ENCODE results near the gene SLC22A31. TPM values are rescaled to one million over a fixed set of nuclear protein-coding genes. Genes with fewer than 3 reads are reported as not detected.

Gene SLC22A31
- total RNA-seq, 2 donors from 2014 or later, result 0.53 to 1.2 TPM

DNA sequence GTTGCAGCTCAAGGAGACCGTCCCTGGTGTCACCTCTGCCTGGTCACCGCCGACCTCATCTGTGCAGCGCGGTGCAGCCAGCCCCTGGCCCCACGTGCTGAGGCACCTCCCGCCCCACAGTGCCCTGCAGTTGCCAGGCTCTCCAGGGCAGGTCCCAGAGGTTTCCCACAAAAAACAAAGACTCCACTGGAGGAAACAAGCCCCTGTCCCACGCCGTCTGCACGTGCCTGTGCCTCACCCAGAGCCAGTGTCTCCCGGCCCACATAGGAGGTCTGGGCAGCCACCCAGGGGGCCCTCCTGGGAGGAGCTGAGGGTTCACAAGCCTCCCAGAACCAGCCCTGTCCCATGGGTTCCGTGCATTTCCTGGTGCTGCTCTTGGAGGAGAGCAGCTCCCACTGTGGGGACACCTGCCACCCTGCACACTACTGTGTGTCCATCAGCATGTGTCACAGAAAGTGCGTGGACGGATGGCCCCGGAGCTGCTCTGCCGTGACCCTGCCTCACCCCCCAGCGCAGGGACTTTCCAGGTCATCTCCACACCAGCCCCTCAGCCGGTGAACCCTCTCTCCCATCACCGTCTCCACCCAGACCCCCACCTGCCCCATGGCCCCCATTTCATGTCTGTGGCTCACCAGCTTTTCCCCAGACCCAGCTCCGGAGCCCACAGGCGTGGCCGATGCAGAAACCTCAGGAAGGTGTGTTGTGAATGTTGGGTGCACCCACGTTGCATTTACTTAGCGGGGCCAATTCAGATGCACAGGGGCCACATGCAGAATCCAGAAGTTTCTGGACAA lies 45.8 kb downstream of the SLC22A31 start:
- Mint-ChIP-seq H3K9me3 (no peaks in the 10 kb centered on the region), H3K4me3 (no peak overlapping the region), H3K4me1 (ENCODE audit: low read depth in 2 of 2) (peaks cover 0 to 2% of the 10 kb centered on the region in 2 donors), H3K27ac (no peak overlapping the region), H3K36me3 (peaks cover 7% of the 10 kb centered on the region), H3K27me3 (no peaks in the 10 kb centered on the region)
- DNase-seq (ENCODE audit: low spot score), result no peak
- peak in 1 of 2 donors; percentile 21 for ATAC-seq

DNA sequence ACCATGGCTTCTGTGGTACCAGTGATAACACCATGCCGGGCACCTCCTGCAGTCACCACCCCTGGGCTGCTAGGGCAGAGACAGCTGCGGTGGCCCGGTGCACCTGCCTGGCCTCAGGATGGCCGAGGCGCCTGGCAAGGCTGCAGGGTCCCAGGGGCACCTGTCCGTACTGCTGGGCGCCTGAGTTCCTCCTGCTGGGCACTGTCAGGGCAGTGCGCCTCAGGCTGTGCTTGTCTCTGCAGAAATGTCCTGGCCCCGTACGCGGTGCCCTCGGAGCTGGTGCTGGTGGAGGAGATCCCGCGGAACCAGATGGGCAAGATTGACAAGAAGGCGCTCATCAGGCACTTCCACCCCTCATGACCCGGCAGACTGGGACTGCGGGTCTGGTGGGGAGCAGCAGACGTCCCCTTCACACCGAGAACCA lies 46.5 kb downstream of the SLC22A31 start:
- peaks cover 11% of the 10 kb centered on the region for H3K36me3 Mint-ChIP-seq
- no peaks in the 10 kb centered on the region for H3K9me3 Mint-ChIP-seq
- ATAC-seq (no peak), DNase-seq (ENCODE audit: low spot score) (no peak)
- no peak overlapping the region for H3K4me3 Mint-ChIP-seq
- H3K4me1 Mint-ChIP-seq (ENCODE audit: low read depth in 2 of 2), result peaks cover 0 to 7% of the 10 kb centered on the region in 2 donors
- H3K27ac Mint-ChIP-seq, result no peak overlapping the region
- no peaks in the 10 kb centered on the region for H3K27me3 Mint-ChIP-seq

DNA sequence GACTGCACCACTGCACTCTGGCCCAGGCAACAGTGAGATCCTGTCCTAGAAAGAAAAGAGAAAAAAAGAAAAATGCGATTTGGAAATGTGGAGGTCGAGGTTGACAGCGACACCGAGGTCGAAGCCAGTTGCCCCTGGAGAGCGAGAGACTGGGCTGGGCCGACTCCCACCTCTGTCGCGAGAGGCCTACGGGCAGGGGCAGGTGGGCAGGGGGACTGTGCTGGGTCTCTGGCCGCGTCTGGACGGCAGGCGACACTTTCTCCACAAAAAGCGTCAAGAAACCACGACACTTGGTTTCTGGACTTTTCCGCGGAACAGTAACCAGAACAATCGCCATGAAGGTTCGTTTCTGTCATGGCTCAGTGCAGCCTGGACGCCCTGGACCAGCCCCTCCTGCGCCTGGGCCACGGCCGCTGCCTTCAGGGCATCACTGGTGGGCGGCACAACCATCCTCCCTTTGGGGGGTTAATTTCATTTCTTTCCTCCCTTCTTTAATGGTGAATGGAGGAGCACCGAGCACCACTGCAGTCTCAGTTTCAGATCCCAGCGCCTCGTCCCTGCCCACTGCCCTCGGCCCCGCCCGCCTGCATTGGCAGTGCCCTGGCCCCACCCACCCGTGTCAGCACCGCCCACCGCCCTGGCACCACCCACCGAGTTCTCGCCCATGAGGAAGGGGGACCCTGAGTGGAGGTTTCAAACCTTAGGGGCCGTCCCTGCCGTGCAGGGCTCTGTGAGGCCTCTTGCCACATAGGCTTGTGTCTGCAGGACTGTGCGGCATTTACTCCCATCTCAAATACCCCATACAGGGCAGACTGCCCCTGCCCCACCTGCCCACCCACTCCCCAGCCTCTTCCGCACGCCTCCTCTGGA lies 47.3 kb downstream of the SLC22A31 start:
- H3K27ac Mint-ChIP-seq, result no peak overlapping the region
- H3K4me3 Mint-ChIP-seq, result no peak overlapping the region
- no peaks in the 10 kb centered on the region for H3K9me3 Mint-ChIP-seq
- ATAC-seq (peak in 1 of 2 donors; percentile 23), DNase-seq (ENCODE audit: low spot score) (no peak)
- no peaks in the 10 kb centered on the region for H3K27me3 Mint-ChIP-seq
- peaks cover 14% of the 10 kb centered on the region for H3K36me3 Mint-ChIP-seq
- peaks cover 0 to 8% of the 10 kb centered on the region in 2 donors for H3K4me1 Mint-ChIP-seq (ENCODE audit: low read depth in 2 of 2)

DNA sequence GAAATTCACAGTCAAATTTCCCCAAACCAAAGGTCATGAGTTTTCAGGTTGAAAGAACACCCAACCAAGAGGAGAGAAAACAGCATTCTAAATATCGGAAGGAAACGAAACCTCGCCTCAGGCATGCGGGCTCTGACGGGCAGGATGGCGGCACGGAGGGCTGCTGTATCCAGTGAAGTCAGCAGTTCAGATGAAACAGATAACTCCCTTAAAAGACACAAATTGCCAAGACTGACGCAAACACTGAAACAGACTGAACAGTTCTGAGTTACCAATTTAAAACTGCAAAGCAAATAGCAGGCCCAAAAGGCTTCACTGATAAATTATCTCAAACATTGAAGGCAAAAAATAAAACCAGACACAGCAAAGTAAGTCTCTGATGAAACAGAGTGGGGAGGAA lies 49.4 kb downstream of the SLC22A31 start:
- no peak for DNase-seq (ENCODE audit: low spot score)

DNA sequence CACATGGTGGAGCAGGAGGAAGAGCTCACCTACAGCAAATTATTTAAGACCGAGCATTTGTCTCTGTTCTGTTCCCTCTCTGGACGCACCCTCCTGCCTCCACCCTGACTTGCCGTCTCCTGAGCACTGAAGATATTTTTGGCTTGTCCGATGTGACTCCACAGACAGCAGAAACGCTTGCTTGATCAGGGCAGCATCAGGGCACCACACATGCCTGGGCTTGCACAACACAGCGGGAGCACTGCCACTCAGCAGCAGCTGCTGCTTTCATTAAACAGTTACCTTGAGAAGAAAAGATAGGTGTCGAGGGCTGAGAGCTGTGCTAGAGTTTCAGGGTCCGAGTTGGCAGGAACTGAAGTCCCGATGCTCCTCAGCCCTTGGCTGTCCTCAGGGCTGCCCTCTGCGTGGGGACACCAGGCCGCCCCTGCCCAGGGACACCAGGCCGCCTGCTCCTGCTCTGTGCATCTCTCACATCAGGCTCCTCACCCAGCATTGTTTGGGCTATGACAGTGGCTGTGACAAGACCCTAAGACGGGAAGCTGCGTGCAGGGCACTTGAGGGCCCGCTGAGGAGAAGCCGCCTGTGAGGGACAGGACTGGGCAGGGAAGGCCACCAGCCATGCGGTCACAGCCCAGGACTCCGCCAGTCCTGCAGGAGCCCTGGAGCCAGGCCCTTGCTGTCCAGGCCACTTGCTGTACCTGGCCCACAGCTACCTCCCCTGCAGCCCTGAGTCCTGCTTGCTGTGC lies 50.1 kb downstream of the SLC22A31 start:
- no peak overlapping the region for H3K4me3 Mint-ChIP-seq
- ATAC-seq, result no peak
- peaks cover 14% of the 10 kb centered on the region for H3K36me3 Mint-ChIP-seq
- H3K27me3 Mint-ChIP-seq, result no peaks in the 10 kb centered on the region
- no peaks in the 10 kb centered on the region for H3K9me3 Mint-ChIP-seq
- H3K4me1 Mint-ChIP-seq (ENCODE audit: low read depth in 2 of 2), result peaks cover 0 to 12% of the 10 kb centered on the region in 2 donors
- H3K27ac Mint-ChIP-seq, result peak overlapping the region in 1 of 2 donors; percentile 26
- no peak for DNase-seq (ENCODE audit: low spot score)

More for the DNA sequence above, 49.4 kb downstream of the SLC22A31 start:
- no peak for ATAC-seq
- no peaks in the 10 kb centered on the region for H3K27me3 Mint-ChIP-seq
- peaks cover 0 to 12% of the 10 kb centered on the region in 2 donors for H3K4me1 Mint-ChIP-seq (ENCODE audit: low read depth in 2 of 2)
- no peaks in the 10 kb centered on the region for H3K9me3 Mint-ChIP-seq
- H3K27ac Mint-ChIP-seq, result peak overlapping the region in 1 of 2 donors; percentile 26
- no peak overlapping the region for H3K4me3 Mint-ChIP-seq
- H3K36me3 Mint-ChIP-seq, result peaks cover 14% of the 10 kb centered on the region

DNA sequence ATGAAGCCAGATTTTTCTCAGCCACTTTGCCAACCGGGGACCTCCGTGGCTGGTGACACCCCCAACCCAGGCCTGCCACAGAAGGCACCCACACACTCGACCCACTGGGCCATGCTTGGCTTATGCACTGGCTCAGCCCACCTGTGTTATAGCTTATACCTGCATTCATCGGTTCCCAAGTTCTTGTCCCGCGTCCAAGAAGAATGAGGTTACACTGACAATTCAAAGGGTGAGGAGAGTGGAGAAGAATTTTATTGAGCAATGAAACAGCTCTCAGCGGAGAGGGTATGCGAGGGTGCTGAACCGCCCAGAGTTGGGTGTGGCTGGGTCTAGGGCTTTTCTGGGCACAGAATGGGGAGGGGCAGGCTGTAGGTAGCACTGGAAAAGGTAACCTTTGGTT lies 51.0 kb downstream of the SLC22A31 start:
- no peak for ATAC-seq
- no peak overlapping the region for H3K4me3 Mint-ChIP-seq
- peaks cover 14% of the 10 kb centered on the region for H3K36me3 Mint-ChIP-seq
- no peaks in the 10 kb centered on the region for H3K27me3 Mint-ChIP-seq
- no peaks in the 10 kb centered on the region for H3K9me3 Mint-ChIP-seq
- no peak overlapping the region for H3K27ac Mint-ChIP-seq
- no peak for DNase-seq (ENCODE audit: low spot score)
- H3K4me1 Mint-ChIP-seq (ENCODE audit: low read depth in 2 of 2), result peaks cover 0 to 12% of the 10 kb centered on the region in 2 donors

DNA sequence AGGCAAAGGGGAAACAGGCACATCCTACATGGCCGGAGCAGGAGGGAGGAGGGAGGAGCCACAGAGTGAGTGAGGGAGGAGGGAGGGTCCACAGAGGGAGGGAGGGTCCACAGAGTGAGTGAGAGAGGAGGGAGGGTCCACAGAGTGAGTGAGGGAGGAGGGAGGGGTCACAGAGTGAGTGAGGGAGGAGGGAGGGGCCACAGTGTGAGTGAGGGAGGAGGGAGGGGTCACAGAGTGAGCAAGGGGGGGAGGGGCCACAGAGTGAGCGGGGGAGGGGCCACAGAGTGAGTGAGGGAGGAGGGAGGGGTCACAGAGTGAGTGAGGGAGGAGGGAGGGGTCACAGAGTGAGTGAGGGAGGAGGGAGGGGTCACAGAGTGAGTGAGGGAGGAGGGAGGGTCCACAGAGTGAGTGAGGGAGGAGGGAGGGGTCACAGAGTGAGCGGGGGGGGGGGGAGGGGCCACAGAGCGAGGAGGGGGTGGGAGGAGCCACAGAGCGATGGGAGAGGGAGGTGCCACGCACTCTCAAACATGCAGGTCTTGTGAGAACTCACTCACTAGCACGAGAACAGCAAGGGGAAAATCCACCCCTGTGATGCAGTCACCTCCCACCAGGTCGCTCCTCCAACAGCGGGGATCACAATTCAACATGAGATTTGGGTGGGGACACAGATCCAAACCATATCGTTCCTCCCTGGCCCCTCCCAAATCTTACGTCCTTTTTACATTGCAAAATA lies 53.1 kb downstream of the SLC22A31 start:
- no peak overlapping the region for H3K27ac Mint-ChIP-seq
- no peaks in the 10 kb centered on the region for H3K9me3 Mint-ChIP-seq
- ATAC-seq (no peak), DNase-seq (ENCODE audit: low spot score) (no peak)
- peaks cover 14% of the 10 kb centered on the region for H3K36me3 Mint-ChIP-seq
- peaks cover 0 to 9% of the 10 kb centered on the region in 2 donors for H3K4me1 Mint-ChIP-seq (ENCODE audit: low read depth in 2 of 2)
- no peak overlapping the region for H3K4me3 Mint-ChIP-seq
- H3K27me3 Mint-ChIP-seq, result no peaks in the 10 kb centered on the region

DNA sequence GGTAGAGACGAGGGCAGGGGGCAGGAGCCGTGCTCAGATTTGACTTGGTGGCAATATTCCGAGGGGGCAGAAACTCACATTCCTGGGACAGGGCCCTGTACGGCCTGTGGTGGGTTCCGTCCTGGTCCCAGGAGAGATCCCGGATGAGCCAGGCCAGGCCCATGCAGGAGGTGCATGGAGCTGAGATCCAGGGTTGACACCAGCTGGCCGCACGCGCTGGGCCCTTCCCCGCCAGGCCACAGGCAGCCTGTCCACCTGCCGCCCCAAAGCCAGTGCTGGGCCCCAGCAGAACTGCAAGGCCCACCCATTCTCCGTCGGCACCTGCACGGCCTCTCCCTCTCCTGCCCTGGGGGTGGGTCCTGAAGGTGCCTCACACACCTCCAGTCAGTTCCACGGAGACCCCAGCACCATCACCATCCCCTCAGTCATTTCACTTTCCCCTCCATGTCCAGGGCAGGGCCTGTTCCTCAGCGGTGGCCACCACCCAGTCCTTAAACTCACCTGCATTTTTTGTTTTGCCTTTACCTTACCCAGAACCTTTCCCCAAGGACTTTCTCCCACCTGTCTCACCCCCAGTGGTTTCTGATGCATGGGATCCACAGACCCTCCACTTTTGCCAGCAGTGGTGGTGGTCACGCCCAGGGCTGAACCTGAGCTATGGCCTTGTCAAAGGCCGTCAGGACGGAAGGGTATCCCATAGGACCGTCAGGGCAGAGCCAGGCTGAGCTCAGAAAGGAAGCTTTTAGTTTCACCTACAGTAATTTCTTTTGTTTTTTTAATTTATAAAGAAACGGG lies 53.9 kb downstream of the SLC22A31 start:
- DNase-seq (ENCODE audit: low spot score) (no peak), ATAC-seq (no peak)
- peaks cover 14% of the 10 kb centered on the region for H3K36me3 Mint-ChIP-seq
- H3K27me3 Mint-ChIP-seq, result no peaks in the 10 kb centered on the region
- H3K4me3 Mint-ChIP-seq, result no peak overlapping the region
- H3K27ac Mint-ChIP-seq, result no peak overlapping the region
- H3K9me3 Mint-ChIP-seq, result no peaks in the 10 kb centered on the region
- H3K4me1 Mint-ChIP-seq (ENCODE audit: low read depth in 2 of 2), result peaks cover 0 to 9% of the 10 kb centered on the region in 2 donors

Other genes starting within 250 kb of the SLC22A31 start
- 1 to 10 TPM; 2.3 to 2.9 TPM for gene CBFA2T3, start 223.3 kb downstream of the SLC22A31 start, total RNA-seq
- gene ACSF3, start 106.7 kb downstream of the SLC22A31 start, total RNA-seq, result 100 to 1,000 TPM in 1 of 2 donors, 10 to 100 TPM in 1; 52.3 to 125 TPM
- gene CDH15, start 28.8 kb downstream of the SLC22A31 start, total RNA-seq, result not detected
- gene ZNF778, start 17.2 kb upstream of the SLC22A31 start, total RNA-seq, result 10 to 100 TPM in 1 of 2 donors, 1 to 10 TPM in 1; 7.5 to 23.3 TPM